NB4 (cell line): ENCODE data around the gene GRIK2.

Source experiments
- POLR2A ChIP-seq: IDR thresholded peaks from 2 replicates; pipeline ENCODE4 v1.6.1; 2011; ENCODE audit warnings: mild to moderate bottlenecking; ENCODE audit not compliant: insufficient read length; ENCODE audit errors: extremely low read depth
- TF ChIP-seq, protein P1 (sequence below): IDR thresholded peaks from 2 replicates; pipeline ENCODE4 v1.6.1; 2011; ENCODE audit warnings: low read depth, low read length
- TF ChIP-seq, protein P2 (sequence below): IDR thresholded peaks from one replicate; pipeline ENCODE4 v1.5.1; 2012; ENCODE audit warnings: low read depth, low read length

DNA sequence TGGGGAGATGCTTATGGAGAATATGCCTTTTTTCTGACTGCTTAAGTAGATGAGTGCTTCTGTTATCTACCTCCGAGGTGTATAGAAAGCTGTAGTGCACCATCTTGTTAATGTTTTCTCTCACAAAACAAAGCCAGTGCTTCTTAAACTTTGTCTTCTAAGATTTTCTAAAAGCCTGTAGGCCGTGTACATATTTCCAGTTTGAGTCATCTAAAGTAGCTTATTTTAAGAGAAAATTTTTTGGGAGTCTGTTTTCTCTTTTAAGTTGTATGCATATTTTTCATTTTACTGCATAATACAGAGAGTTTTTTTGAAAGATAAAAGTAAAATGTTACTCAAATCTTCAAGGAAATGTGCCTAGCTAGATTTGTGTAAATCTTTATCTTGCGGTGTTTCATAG lies 151.7 kb downstream of the GRIK2 start:
- TF ChIP-seq, protein P1, sequence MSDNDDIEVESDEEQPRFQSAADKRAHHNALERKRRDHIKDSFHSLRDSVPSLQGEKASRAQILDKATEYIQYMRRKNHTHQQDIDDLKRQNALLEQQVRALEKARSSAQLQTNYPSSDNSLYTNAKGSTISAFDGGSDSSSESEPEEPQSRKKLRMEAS: no peak
- TF ChIP-seq, protein P2, sequence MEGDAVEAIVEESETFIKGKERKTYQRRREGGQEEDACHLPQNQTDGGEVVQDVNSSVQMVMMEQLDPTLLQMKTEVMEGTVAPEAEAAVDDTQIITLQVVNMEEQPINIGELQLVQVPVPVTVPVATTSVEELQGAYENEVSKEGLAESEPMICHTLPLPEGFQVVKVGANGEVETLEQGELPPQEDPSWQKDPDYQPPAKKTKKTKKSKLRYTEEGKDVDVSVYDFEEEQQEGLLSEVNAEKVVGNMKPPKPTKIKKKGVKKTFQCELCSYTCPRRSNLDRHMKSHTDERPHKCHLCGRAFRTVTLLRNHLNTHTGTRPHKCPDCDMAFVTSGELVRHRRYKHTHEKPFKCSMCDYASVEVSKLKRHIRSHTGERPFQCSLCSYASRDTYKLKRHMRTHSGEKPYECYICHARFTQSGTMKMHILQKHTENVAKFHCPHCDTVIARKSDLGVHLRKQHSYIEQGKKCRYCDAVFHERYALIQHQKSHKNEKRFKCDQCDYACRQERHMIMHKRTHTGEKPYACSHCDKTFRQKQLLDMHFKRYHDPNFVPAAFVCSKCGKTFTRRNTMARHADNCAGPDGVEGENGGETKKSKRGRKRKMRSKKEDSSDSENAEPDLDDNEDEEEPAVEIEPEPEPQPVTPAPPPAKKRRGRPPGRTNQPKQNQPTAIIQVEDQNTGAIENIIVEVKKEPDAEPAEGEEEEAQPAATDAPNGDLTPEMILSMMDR: no peak
- TF ChIP-seq POLR2A: no peak
